SK-N-DZ (cell line): ENCODE data around the gene METTL9.

Experiments used
- DNase-seq: peaks from one replicate; pipeline ENCODE4 v3.0.0-alpha.2; 2015; ENCODE audit warnings: low spot score
- small RNA-seq, 2 experiments: library from RNA; depleted of rRNA; stranded (forward); fragments of <200 nt; gene quantifications; one replicate each; pipeline ENCODE3, GENCODE V24; 2014

Gene METTL9

GRCh38 chr16:21703589-21704174 lies 104.3 kb downstream of the METTL9 start:
- no peak for DNase-seq

GRCh38 chr16:21704266-21704665 lies 104.9 kb downstream of the METTL9 start:
- DNase-seq, result no peak

GRCh38 chr16:21704733-21705132 lies 105.4 kb downstream of the METTL9 start:
- peak; percentile 45 for DNase-seq

Small RNA genes within 50 kb of the gene (small RNA-seq; reads per million reads assigned to genes)
- gene RF00478 (0 reads per million in 2 experiments), gene RNU6-1005P (0.04 to 0.08 reads per million in 2 experiments), gene RNU6-196P (0 reads per million in 2 experiments)
